IgD-negative memory B cell (primary cell): ENCODE results near the gene TTC34. TPM values are rescaled to one million over a fixed set of nuclear protein-coding genes. Genes with fewer than 3 reads are reported as not detected.
A peak's percentile ranks its signal among the peaks of the same experiment; 100 is the strongest.

Experiments used
- H3K27ac Mint-ChIP-seq, 3 donors: one replicate each; pipeline ENCODE4 v1.8.0; 2020 to 2022; ENCODE audit warnings: mild to moderate bottlenecking in 3 of 3, mixed read lengths in 3 of 3, moderate library complexity in 1 of 3
- H3K27me3 Mint-ChIP-seq: one replicate; pipeline ENCODE4 v1.8.0; 2021; ENCODE audit warnings: mixed read lengths
- H3K36me3 Mint-ChIP-seq: one replicate; pipeline ENCODE4 v1.8.0; 2020; ENCODE audit warnings: mild to moderate bottlenecking, mixed read lengths
- H3K4me1 Mint-ChIP-seq, 3 donors: one replicate each; pipeline ENCODE4 v1.8.0; 2020 to 2022; ENCODE audit warnings: mixed read lengths in 3 of 3, mild to moderate bottlenecking in 1 of 3
- H3K4me3 Mint-ChIP-seq, 4 donors: one replicate each; pipeline ENCODE4 v1.8.0; 2020 to 2022; ENCODE audit warnings: mild to moderate bottlenecking in 4 of 4, mixed read lengths in 4 of 4, moderate library complexity in 3 of 4
- H3K9me3 Mint-ChIP-seq, 3 donors: one replicate each; pipeline ENCODE4 v1.8.0; 2020 to 2021; ENCODE audit warnings: mixed read lengths in 3 of 3, mild to moderate bottlenecking in 1 of 3
- polyA plus RNA-seq: library from polyadenylated mRNA; unstranded; fragments of 300-500 nt; fragmentation: Illumina TruSeq; gene quantifications from one replicate; pipeline ENCODE4 v1.2.3, GENCODE V29; 2021

The TTC34 gene
- polyA plus RNA-seq, 1 donor from 2014 or later = 0.06 TPM

DNA sequence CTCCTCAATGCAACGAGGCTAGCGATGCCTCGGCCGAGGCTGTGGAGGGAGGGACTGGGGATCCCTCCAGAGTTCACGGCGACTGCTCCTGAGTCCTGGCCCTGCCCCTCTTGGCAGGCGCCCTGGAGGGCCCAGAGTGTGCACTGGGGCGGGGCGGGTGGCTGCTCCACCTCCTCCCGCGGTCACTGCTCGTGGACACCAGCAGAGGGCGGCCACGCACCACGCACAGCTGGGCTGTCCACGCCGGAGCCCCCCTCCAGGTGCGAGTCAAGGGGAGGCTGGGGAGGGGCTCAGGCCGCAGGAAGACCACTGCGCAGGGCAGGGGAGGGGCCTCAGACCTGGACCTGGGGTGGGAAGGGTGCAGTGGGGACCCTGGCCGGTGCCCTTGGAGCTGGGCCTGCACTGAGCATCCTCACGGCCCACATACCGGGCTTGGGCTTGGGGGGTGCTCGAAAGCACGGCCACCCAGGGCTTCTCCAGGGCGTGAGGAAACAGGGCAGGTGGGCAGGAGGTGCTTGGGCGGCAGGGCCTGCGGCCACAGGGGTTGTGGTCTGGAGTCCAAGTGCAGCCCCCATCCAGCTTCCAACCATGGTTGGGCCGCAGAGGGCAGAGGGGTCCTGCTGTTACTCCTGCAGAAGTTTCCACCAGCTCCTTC lies 20.6 kb upstream of the TTC34 start:
- H3K9me3 Mint-ChIP-seq = no peaks in the 10 kb centered on the region
- no peak overlapping the region for H3K4me3 Mint-ChIP-seq
- peaks cover 4% of the 10 kb centered on the region for H3K27me3 Mint-ChIP-seq
- no peak overlapping the region for H3K27ac Mint-ChIP-seq
- H3K36me3 Mint-ChIP-seq = no peaks in the 10 kb centered on the region
- H3K4me1 Mint-ChIP-seq = peaks cover 0 to 1% (median 0%) of the 10 kb centered on the region in 3 donors

GRCh38 chr1:2821373-2821955 lies 20.0 kb upstream of the TTC34 start:
- Mint-ChIP-seq H3K27ac (no peak overlapping the region), H3K36me3 (no peaks in the 10 kb centered on the region), H3K4me3 (no peak overlapping the region), H3K9me3 (no peaks in the 10 kb centered on the region), H3K27me3 (peaks cover 4% of the 10 kb centered on the region), H3K4me1 (peaks cover 0 to 1% (median 0%) of the 10 kb centered on the region in 3 donors)

DNA sequence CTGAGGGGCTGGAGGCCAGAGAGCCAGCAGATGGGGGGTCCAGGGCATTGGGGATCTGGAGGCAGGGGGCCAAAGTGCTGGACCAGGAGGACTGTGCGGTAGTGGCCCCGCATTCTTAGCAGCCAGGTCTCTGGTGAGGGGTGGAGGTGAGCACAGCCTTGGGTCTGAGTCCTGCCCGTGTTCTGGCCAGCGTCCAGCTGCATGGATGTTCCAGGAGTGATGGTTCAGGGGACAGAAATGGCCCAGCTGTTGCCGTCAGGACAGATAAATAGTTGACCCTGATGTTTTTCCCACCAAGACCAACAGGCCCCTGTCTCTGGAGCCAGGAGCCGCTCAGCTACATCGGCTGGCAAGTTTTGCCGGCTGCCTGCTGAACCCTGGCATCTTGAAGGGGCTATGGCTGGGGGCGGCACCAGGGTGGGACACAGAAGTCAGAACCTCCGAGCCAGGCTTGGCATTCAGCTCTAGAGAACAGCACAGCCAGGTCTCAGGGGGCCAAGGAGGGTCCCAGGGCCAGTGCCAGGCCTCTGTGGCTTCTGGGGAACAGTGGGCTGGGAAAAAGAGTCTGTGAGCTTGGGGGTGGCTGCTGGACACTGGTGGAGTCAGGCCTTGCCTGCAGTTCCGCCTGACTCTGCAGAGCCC lies 19.4 kb upstream of the TTC34 start:
- no peak overlapping the region for H3K4me3 Mint-ChIP-seq
- no peak overlapping the region for H3K27ac Mint-ChIP-seq
- H3K4me1 Mint-ChIP-seq = peaks cover 0 to 1% (median 0%) of the 10 kb centered on the region in 3 donors
- H3K36me3 Mint-ChIP-seq = no peaks in the 10 kb centered on the region
- no peaks in the 10 kb centered on the region for H3K9me3 Mint-ChIP-seq
- H3K27me3 Mint-ChIP-seq = peaks cover 4% of the 10 kb centered on the region

DNA sequence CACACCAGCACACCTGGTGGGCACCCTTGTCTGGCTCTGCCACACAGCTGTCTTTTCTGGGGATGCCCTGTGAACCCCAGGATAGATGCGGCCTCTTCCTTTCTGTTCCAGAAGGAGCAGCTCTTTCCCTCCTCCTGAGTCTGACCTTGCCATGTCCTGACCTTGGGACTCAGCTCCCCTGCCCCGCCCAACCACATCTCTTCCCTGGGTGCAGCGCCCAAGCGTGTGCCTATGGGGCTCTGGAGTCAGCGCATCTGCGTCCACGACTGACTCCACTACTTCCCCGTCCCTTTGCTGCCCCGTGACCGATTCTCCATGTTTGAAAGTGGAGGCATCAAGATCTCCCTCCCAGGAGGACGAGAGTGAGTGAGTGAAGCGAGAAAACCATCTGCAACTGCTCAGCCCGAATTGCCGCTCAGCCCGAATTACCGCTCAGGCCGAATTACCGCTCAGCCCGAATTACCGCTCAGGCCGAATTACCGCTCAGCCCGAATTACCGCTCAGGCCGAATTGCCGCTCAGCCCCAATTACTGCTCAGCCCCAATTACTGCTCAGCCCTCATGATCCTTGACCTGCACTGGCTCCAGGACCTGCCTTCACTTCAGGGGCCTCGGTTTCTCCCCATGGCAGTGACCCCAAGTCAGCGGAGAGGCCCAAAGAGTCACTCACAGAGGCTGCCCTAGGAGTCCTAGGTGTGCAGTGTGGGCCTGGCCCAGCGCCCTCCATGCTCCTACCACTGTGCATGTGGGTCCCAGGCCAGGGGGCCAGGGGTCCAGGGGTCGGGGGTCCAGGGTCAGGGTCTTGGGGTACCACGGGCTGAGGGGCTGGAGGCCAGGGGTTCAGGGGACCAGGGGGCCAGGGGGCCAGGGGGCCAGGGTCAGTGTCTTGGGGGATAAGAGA lies 18.6 kb upstream of the TTC34 start:
- Mint-ChIP-seq H3K4me3 (no peak overlapping the region), H3K27ac (no peak overlapping the region), H3K27me3 (peaks cover 4% of the 10 kb centered on the region), H3K36me3 (no peaks in the 10 kb centered on the region), H3K4me1 (peaks cover 0 to 1% (median 0%) of the 10 kb centered on the region in 3 donors), H3K9me3 (no peaks in the 10 kb centered on the region)

DNA sequence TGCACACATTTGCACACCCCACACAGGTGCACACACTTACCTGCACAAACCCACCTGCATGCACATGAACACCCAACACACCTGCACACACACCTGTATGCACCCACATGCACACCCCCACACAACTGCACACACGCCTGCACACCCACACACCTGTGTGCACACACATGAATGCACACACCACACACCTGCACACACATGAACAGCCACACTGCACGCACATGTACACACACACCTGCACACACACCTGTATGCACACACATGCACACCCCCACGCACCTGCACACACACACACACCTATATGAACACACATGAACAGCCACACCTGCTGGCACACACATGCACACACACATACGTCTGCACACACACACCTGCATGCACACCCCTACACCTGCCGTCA lies 17.9 kb upstream of the TTC34 start:
- Mint-ChIP-seq H3K9me3 (no peaks in the 10 kb centered on the region), H3K4me3 (peak overlapping the region in 1 of 4 donors; percentile 1), H3K27me3 (peaks cover 4% of the 10 kb centered on the region), H3K4me1 (peaks cover 0 to 1% (median 0%) of the 10 kb centered on the region in 3 donors), H3K27ac (no peak overlapping the region), H3K36me3 (no peaks in the 10 kb centered on the region)

GRCh38 chr1:2817784-2818564 lies 16.5 kb upstream of the TTC34 start:
- peaks cover 4% of the 10 kb centered on the region for H3K27me3 Mint-ChIP-seq
- no peak overlapping the region for H3K4me3 Mint-ChIP-seq
- no peak overlapping the region for H3K27ac Mint-ChIP-seq
- no peaks in the 10 kb centered on the region for H3K9me3 Mint-ChIP-seq
- no peaks in the 10 kb centered on the region for H3K36me3 Mint-ChIP-seq
- H3K4me1 Mint-ChIP-seq = peaks cover 0 to 1% (median 0%) of the 10 kb centered on the region in 3 donors

DNA sequence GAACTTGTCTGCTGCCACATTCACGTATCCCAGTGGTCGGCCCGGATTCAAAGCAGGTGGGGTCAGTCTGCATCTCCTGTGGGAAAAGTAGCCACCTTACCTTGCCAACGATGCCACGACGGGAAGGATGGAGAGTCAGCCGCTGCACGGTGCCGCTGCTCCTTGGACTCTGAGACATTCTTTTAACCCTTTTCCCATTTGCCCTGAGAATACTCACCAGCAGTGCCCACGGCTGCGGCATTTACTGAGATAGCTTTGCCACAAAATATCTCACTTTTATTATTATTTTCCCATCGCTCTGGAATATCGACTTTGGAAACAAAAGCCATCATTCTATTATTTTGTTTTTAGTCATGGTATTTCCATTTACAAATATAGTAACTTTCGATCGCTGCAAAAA lies 15.3 kb upstream of the TTC34 start:
- Mint-ChIP-seq H3K4me1 (peaks cover 0 to 1% (median 0%) of the 10 kb centered on the region in 3 donors), H3K27ac (no peak overlapping the region), H3K4me3 (no peak overlapping the region), H3K27me3 (no peaks in the 10 kb centered on the region), H3K9me3 (no peaks in the 10 kb centered on the region), H3K36me3 (no peaks in the 10 kb centered on the region)

DNA sequence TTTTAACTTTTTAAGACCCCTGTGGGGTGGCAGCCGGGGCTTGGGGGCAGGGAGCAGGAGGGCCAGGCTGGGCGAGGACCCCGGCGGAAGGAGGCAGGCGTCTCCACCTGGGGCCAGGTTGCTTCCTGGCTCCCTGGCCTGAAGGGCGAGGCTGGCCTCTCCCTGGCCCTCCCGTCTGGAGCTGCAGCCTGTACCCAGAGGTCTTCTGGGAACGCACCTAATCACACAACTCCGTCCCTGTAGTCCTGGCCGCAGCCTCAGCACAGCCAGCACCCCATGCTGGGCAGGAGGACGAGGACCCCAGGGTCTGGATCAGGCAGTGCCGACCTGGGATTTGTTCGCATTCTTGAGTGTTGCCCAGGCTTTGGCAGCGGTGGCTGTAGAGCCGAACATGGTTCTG lies 14.1 kb upstream of the TTC34 start:
- Mint-ChIP-seq H3K27me3 (peaks cover 3% of the 10 kb centered on the region), H3K4me1 (peaks cover 0 to 1% (median 0%) of the 10 kb centered on the region in 3 donors), H3K27ac (no peak overlapping the region), H3K36me3 (no peaks in the 10 kb centered on the region), H3K4me3 (no peak overlapping the region), H3K9me3 (no peaks in the 10 kb centered on the region)

GRCh38 chr1:2814511-2815075 lies 13.1 kb upstream of the TTC34 start:
- no peaks in the 10 kb centered on the region for H3K9me3 Mint-ChIP-seq
- H3K4me1 Mint-ChIP-seq = no peaks in the 10 kb centered on the region
- no peak overlapping the region for H3K4me3 Mint-ChIP-seq
- H3K27me3 Mint-ChIP-seq = peaks cover 3% of the 10 kb centered on the region
- H3K27ac Mint-ChIP-seq = no peak overlapping the region
- H3K36me3 Mint-ChIP-seq = no peaks in the 10 kb centered on the region

- H3K36me3 Mint-ChIP-seq = no peaks in the 10 kb centered on the region
These were observed 11.6 kb upstream of the TTC34 start for GRCh38 chr1:2812939-2813653.

GRCh38 chr1:2812136-2812535 lies 10.6 kb upstream of the TTC34 start:
- Mint-ChIP-seq H3K36me3 (no peaks in the 10 kb centered on the region), H3K27ac (no peak overlapping the region), H3K27me3 (peaks cover 3% of the 10 kb centered on the region), H3K9me3 (no peaks in the 10 kb centered on the region), H3K4me3 (no peak overlapping the region), H3K4me1 (no peaks in the 10 kb centered on the region)

More at GRCh38 chr1:2812939-2813653, 11.6 kb upstream of the TTC34 start:
- H3K9me3 Mint-ChIP-seq = no peaks in the 10 kb centered on the region
- no peak overlapping the region for H3K4me3 Mint-ChIP-seq
- H3K27ac Mint-ChIP-seq = no peak overlapping the region
- H3K4me1 Mint-ChIP-seq = no peaks in the 10 kb centered on the region
- peaks cover 3% of the 10 kb centered on the region for H3K27me3 Mint-ChIP-seq

- Mint-ChIP-seq H3K27me3 (peaks cover 3% of the 10 kb centered on the region), H3K36me3 (no peaks in the 10 kb centered on the region), H3K9me3 (no peaks in the 10 kb centered on the region), H3K27ac (no peak overlapping the region), H3K4me3 (peak overlapping the region in 1 of 4 donors; percentile 65), H3K4me1 (no peaks in the 10 kb centered on the region)
These were observed 10.0 kb upstream of the TTC34 start for GRCh38 chr1:2811533-2811918.

- Mint-ChIP-seq H3K9me3 (no peaks in the 10 kb centered on the region), H3K36me3 (no peaks in the 10 kb centered on the region), H3K4me1 (no peaks in the 10 kb centered on the region), H3K27ac (no peak overlapping the region), H3K4me3 (peak overlapping the region in 1 of 4 donors; percentile 65), H3K27me3 (peaks cover 3% of the 10 kb centered on the region)
These were observed 9.5 kb upstream of the TTC34 start for GRCh38 chr1:2810899-2811532.
